KOPT-K1 (cell line): ENCODE measurements around the gene PRELID3B.
"Not testable (repeated sequence)": the region's sequence is repeated elsewhere in the genome, so short reads cannot be mapped to it uniquely, and the experiment has no call there.

Experiments
- H3K27ac ChIP-seq: fragments of 200-600 bp; sonication (generic); 2 replicates; pipeline ENCODE4 v1.5.1; 2016; ENCODE audit warnings: antibody characterized with exemption, mild to moderate bottlenecking, low read depth, low read length; ENCODE audit not compliant: poor library complexity, severe bottlenecking
- H3K36me3 ChIP-seq: fragments of 200-600 bp; sonication (generic); 2 replicates; pipeline ENCODE4 v1.5.1; 2017; ENCODE audit warnings: antibody characterized with exemption, mild to moderate bottlenecking, low read length, moderate library complexity; ENCODE audit not compliant: insufficient read depth
- H3K9me3 ChIP-seq: fragments of 200-600 bp; sonication (generic); 2 replicates; pipeline ENCODE4 v1.5.1; 2017; ENCODE audit warnings: antibody characterized with exemption, low read length, mild to moderate bottlenecking; ENCODE audit not compliant: insufficient read depth, poor library complexity, severe bottlenecking

The PRELID3B gene

DNA sequence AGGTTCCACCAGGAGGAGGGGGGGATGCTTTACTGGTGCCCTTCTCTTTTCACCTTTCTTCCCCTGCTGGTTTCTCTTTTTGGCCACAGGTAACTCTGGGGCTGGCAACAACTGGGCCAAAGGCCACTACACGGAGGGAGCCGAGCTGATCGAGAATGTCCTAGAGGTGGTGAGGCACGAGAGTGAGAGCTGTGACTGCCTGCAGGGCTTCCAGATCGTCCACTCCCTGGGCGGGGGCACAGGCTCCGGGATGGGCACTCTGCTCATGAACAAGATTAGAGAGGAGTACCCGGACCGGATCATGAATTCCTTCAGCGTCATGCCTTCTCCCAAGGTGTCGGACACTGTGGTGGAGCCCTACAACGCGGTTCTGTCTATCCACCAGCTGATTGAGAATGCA lies 19.0 kb downstream of the PRELID3B start:
- H3K36me3 ChIP-seq, result peaks cover 62% of the 10 kb centered on the region
- no peak overlapping the region for H3K27ac ChIP-seq
- no peaks in the 10 kb centered on the region for H3K9me3 ChIP-seq

DNA sequence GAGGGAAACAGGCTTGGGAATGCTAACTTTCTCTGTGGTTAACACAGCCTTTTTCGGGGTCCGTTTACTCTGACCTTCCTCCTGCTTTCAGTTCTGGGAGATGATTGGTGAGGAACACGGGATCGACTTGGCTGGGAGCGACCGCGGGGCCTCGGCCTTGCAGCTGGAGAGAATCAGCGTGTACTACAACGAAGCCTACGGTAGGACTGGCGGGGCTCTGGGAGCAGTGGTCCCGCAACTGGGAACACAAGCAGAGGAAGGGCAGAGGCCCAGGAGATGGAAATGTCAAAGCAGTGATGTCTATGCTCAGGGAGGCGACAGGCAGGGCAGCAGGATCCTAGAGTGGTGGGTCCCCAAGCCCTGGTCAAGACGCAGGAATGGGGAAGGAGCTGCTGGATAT lies 19.8 kb downstream of the PRELID3B start:
- H3K36me3 ChIP-seq, result peaks cover 53% of the 10 kb centered on the region

DNA sequence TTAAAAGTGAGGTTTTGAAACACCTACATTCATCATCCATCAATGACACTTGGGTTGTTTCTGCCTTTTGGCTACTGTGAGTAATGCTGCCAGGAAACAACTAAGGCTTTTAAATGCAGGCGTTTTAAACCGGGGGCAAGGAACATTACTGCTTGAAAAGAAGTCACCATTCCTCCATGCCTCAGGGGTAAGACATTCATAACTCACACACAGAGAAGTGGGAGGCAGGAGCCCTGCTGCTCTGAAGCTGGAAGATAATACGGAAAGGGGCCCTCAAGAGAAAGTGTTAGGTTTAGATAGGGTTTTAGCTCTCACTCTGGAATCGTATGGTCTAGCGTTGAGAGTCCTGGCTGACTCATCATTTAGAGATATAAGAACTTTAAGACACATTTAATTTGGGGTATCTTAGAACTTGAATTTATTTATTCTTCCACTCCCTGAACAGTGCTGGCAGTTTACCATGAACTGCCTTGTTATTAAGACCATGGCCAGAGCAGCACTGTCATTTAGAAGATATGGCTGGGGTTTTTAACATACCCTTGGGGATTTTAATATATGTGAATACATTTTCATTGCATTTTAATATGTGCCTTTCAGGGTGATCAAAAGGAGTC lies 21.5 kb downstream of the PRELID3B start:
- peaks cover 36% of the 10 kb centered on the region for H3K36me3 ChIP-seq
- H3K9me3 ChIP-seq, result no peaks in the 10 kb centered on the region
- H3K27ac ChIP-seq, result no peak overlapping the region

More for the DNA sequence above, 19.8 kb downstream of the PRELID3B start:
- no peaks in the 10 kb centered on the region for H3K9me3 ChIP-seq
- H3K27ac ChIP-seq, result no peak overlapping the region

DNA sequence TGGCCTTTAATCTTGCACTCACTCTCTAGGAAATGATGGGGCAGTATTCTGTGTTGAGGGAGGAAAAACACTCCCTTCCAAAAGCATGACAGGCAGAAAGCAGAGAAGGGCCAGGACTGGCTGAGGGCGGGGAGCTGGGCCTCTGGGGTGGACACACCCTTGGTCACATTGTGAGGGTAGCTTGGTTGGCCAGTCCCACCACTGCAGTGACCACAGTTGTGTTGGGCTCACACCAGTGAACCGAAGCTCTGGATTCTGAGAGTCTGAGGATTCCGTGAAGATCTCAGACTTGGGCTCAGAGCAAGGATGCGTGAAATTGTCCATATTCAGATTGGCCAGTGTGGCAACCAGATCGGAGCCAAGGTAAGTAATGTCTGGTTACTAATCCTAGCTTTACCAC lies 23.4 kb downstream of the PRELID3B start, which contains the start of gene TUBB1:
TSS of gene TUBB1 (plus strand) at position 213 of the 400 bp plus-strand sequence. CDS start at position 307, 94 bp downstream.
- Histone ChIP-seq H3K36me3 (peaks cover 18% of the 10 kb centered on the region), H3K27ac (no peak within 1 kb of the TSS), H3K9me3 (no peaks in the 10 kb centered on the region)

- no peaks in the 10 kb centered on the region for H3K9me3 ChIP-seq
- peaks cover 14% of the 10 kb centered on the region for H3K36me3 ChIP-seq
- no peak overlapping the region for H3K27ac ChIP-seq
Measured at GRCh38 chr20:59018817-59019216, 23.8 kb downstream of the PRELID3B start.

DNA sequence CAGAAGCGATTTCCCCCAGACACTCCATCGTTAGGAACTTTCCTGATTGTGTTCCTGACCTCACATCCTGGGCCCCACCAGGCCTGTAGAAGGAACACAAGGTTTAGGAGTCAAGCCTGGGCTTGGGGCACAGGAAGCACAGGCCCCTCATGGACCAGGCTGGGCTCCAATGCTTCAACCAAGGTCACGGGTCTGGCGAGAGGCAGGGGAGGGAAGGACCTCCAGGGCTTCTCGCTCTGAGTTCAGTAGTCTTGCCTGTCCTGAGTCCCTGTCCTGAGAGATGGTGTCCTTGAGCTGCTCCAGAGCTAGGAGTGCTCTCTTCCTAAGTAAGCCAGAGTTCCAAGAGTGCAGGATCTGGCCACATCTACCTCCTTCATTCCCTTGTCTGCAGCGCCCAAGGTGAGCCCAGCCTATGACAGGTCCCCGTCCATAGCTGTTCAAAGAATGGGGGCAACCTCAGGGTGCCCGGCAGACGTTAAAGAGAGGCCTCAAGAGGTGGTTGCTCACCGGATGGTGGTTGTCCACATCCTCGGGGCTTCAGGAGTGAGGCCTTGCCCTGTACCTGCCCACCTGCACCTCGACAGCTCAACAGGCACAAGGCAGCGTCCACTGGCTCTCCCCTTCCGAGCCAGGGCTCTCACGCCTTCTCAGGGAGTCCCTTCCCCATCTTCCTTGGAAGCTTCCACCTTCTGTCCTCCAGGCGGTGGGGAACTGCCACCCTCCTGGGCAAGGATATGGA lies 24.9 kb downstream of the PRELID3B start:
- H3K36me3 ChIP-seq, result peaks cover 2% of the 10 kb centered on the region
- H3K27ac ChIP-seq, result no peak overlapping the region
- no peaks in the 10 kb centered on the region for H3K9me3 ChIP-seq

DNA sequence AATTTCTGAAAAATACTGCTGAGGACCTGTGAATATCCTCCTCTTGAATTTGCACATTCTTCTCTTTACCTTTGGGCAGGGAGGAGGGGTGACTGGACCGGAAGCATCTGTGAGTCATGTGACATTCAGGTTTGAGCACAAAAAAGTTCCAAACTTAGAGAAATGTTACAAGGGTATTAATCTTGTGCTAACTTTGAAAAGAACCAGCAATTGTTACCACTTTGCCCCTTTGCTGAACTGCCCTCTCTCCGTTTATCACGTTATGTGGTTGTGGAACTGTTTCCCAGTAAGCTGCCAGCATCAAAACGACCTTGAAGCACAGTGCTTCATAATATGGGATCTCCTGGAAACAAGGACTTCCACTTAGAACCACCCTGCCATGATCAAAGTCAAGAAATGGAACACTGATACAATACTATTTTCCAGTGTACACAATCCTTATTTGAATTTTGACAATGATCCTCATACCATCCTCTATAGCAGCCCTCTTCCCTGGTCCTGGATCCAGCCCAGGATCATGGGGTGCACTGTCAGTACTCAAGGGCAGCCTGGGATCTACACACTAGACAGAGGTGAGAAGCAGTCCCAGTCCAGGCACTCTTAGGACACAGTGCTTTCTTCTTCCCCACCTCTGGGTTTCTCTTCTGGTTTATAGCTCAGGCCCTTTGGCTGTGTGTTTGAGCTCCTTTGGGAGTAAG lies 25.6 kb downstream of the PRELID3B start:
- H3K9me3 ChIP-seq, result no peaks in the 10 kb centered on the region
- no peak overlapping the region for H3K27ac ChIP-seq
- H3K36me3 ChIP-seq, result no peaks in the 10 kb centered on the region; the same call in 1 of the 2 replicates

GRCh38 chr20:59015812-59016711 lies 26.5 kb downstream of the PRELID3B start:
- H3K36me3 ChIP-seq, result no peaks in the 10 kb centered on the region; the same call in 1 of the 2 replicates
- H3K27ac ChIP-seq, result no peak overlapping the region
- no peaks in the 10 kb centered on the region for H3K9me3 ChIP-seq

DNA sequence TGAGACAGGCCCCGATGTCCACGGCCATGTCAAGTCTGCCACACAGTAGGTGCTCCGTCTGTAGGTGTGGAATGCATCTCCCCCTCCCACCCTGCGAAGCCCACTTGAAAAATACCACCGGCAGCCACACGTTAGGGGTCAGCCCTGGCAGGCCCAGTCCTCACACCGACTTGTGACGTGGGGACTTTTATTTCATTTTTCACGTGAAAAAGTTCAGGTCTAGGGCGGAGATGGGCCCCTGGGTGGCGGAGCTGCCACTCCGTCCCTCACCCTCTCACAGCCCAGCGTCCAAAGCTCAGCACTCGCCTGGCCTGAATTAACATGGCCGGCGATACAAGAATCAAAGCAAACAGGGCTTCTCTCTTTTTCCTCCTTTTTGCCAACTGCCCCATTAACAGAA lies 27.2 kb downstream of the PRELID3B start:
- no peak overlapping the region for H3K27ac ChIP-seq
- no peaks in the 10 kb centered on the region; the same call in 1 of the 2 replicates for H3K36me3 ChIP-seq
- H3K9me3 ChIP-seq, result no peaks in the 10 kb centered on the region

DNA sequence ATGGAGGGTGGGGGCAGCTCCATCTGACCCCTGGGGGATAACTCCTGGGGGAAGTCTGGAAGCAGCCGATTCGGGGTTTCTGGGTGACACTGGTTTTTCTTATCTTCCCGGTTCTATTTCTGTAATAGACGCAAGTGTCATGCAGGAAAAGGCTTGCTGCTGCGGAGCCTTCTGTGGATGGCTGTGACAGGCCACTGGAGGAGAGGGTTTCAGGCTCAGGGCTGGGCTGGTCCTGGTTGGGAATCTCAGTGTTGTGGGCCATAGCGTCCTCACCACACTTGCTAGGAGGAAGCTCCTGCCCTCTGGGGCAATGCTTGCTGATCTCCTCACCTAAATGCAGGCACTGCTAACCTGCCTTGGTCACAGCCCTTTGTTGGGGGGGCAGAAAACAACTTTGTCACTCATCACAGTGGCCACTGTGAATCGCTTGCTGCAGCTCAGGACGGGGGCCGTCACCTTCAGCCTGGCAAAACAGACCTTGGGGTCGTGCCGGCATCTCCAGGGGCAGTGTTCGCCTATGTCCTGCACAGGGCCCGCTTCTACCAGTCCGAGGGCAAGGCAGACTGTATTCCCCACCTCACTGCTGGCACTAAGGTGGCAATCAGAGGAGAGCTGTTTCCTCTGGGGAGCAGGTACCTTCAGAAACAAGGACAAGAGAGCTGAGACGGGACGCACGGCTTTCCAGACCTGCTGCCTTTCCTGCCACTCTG lies 27.8 kb downstream of the PRELID3B start:
- H3K27ac ChIP-seq, result no peak overlapping the region
- no peaks in the 10 kb centered on the region for H3K9me3 ChIP-seq

DNA sequence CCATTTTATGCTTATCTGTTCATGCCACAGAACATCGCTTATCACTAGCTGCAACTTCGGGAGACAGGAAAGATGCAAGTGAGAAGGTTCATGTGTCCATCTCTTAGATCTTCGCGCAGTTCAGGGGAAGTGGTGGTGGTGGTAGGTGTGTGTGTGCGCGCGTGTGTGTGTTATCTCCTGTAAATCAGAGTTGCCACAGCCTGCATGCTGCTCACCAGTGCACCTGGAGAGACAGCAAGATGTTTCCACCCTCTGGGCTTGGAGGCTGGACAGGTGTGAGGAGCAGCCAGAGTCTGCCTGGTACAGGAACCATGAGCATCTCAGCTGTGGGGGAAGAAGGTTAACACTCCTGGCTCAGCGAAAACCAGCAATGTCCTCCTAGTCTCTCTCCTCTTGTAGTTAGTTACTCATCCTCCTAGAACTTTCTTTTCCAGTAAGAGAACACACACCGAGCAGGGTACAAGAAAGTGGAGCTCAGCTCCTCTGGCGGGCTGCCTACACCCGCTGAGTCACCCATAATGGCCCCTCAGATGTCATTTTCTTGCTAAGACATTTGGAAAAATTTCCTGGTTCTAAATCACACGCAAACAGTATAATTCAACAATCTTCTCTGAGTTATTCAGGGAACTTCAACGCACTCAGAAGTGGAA lies 28.5 kb downstream of the PRELID3B start:
- no peaks in the 10 kb centered on the region; the same call in 1 of the 2 replicates for H3K36me3 ChIP-seq
- H3K9me3 ChIP-seq, result no peaks in the 10 kb centered on the region
- H3K27ac ChIP-seq, result no peak overlapping the region

More for the DNA sequence above, 27.8 kb downstream of the PRELID3B start:
- H3K36me3 ChIP-seq, result no peaks in the 10 kb centered on the region; the same call in 1 of the 2 replicates

- Histone ChIP-seq H3K9me3 (no peaks in the 10 kb centered on the region), H3K36me3 (no peaks in the 10 kb centered on the region), H3K27ac (no peak overlapping the region)
Measured at GRCh38 chr20:59013031-59013951, 29.3 kb downstream of the PRELID3B start.

GRCh38 chr20:59011874-59012157 lies 30.8 kb downstream of the PRELID3B start:
- H3K36me3 ChIP-seq, H3K27ac ChIP-seq, H3K9me3 ChIP-seq: not testable (repeated sequence)
